OCI-LY3 (cell line): ENCODE data around the gene PPP1R9A.
"Not testable (repeated sequence)": the region's sequence is repeated elsewhere in the genome, so short reads cannot be mapped to it uniquely, and the experiment has no call there.

Source experiments
- CTCF ChIP-seq: fragments of 200-600, 300-600 bp; sonication (generic); IDR thresholded peaks from 2 replicates; pipeline ENCODE4 v1.5.1; 2014; ENCODE audit warnings: antibody characterized with exemption, low read length, low read depth
- EZH2phosphoT487 ChIP-seq: fragments of 200-600 bp; shearing (Covaris generic); IDR thresholded peaks from 2 replicates; pipeline ENCODE4 v1.6.1; 2018; ENCODE audit warnings: antibody characterized with exemption, mixed run types, low read depth

GRCh38 chr7:95008773-95009172, 101.4 kb downstream of the PPP1R9A start:
- TF ChIP-seq CTCF, EZH2phosphoT487: not testable (repeated sequence)
